Smooth muscle cell (in vitro differentiated cells): ENCODE measurements around the gene LYPLA2. TPM values are rescaled to one million over a fixed set of nuclear protein-coding genes. Genes with fewer than 3 reads are reported as not detected.

Source experiments
- DNase-seq: peaks from one replicate; lab custom pipeline; 2025; ENCODE audit not compliant: unreplicated experiment; lab: John Stamatoyannopoulos, UW
- H2AFZ ChIP-seq: fragments of 200-600 bp; sonication (generic); 2 replicates; pipeline ENCODE4 v1.6.0; 2016; ENCODE audit warnings: antibody characterized with exemption, low read depth, mild to moderate bottlenecking
- H3F3A ChIP-seq: fragments of 200-600 bp; sonication (generic); 2 replicates; pipeline ENCODE4 v1.6.0; 2017; ENCODE audit warnings: antibody characterized with exemption, low read depth
- H3K27ac ChIP-seq: fragments of 200-600 bp; sonication (generic); 2 replicates; pipeline ENCODE4 v1.5.1; 2016; ENCODE audit warnings: low read depth, mild to moderate bottlenecking
- H3K27me3 ChIP-seq: fragments of 200-600 bp; sonication (generic); 2 replicates; pipeline ENCODE4 v1.6.1; 2016; ENCODE audit warnings: low read depth, mild to moderate bottlenecking
- H3K36me3 ChIP-seq: fragments of 200-600 bp; sonication (generic); 2 replicates; pipeline ENCODE4 v1.5.1; 2016; ENCODE audit warnings: low read depth
- H3K4me1 ChIP-seq: fragments of 200-600 bp; sonication (generic); 2 replicates; pipeline ENCODE4 v1.5.1; 2016; ENCODE audit warnings: low read depth
- H3K4me2 ChIP-seq: fragments of 200-600 bp; sonication (generic); 2 replicates; pipeline ENCODE4 v1.6.0; 2016; ENCODE audit warnings: mild to moderate bottlenecking
- H3K4me3 ChIP-seq: fragments of 200-600 bp; sonication (generic); 2 replicates; pipeline ENCODE4 v1.5.1; 2016; ENCODE audit warnings: mild to moderate bottlenecking
- H3K79me2 ChIP-seq: fragments of 200-600 bp; sonication (generic); 2 replicates; pipeline ENCODE4 v1.6.0; 2016; ENCODE audit warnings: low read depth, mild to moderate bottlenecking
- H3K9ac ChIP-seq: fragments of 200-600 bp; sonication (generic); 2 replicates; pipeline ENCODE4 v1.6.0; 2016; ENCODE audit warnings: low read depth
- H3K9me3 ChIP-seq: fragments of 200-600 bp; sonication (generic); replicated peaks from 2 replicates; pipeline ENCODE4 v1.5.1; 2016; ENCODE audit warnings: low read depth
- H4K20me1 ChIP-seq: fragments of 200-600 bp; sonication (generic); 2 replicates; pipeline ENCODE4 v1.6.0; 2016; ENCODE audit warnings: low read depth
- WGBS: methylation state at CpG from one replicate; pipeline ENCODE4 v1.1.7; 2016; ENCODE audit warnings: low lambda C conversion rate; 5-methylcytosine and 5-hydroxymethylcytosine counted together
- polyA plus RNA-seq: library from polyadenylated mRNA; unstranded; fragments of >200 nt; fragmentation: Nextera tagmentation; extraction: Ambion mirVana; gene quantifications from 2 replicates; pipeline ENCODE4 v1.2.1, GENCODE V29; 2016
- total RNA-seq: library from RNA; depleted of rRNA; stranded (reverse); fragments of >200 nt; gene quantifications from 2 replicates; pipeline ENCODE4 v1.2.3, GENCODE V29; 2014
- TF ChIP-seq, protein P1 (sequence below): fragments of 200-600 bp; sonication (generic); IDR thresholded peaks from 2 replicates; pipeline ENCODE4 v1.5.1; 2017; ENCODE audit warnings: borderline replicate concordance, mild to moderate bottlenecking, antibody characterized with exemption; ENCODE audit not compliant: insufficient read depth, poor library complexity, severe bottlenecking

LYPLA2 gene
- total and polyA plus RNA-seq, 2 experiments from 2014 or later, result 74.9 to 94.3 TPM

DNA sequence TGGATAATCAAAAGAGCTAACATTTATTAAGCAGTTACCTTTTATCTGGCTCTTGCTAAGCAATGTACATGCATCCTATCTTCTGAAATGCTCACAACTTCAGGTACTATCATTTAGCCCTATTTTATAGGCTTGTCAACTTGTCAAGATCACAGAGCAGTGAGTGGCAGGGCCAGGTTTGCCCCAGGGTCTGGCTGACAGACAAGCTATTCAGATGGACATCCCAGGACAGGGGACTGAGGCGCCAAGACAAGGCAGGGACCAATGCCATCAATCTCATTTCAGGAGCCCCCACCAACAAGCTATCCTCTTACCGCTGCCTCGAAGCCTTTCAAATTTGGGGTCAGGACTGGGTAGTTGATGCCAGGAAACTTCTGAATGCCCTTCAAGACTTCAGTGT, 25.4 kb downstream of the LYPLA2 start:
- no peak overlapping the region for H2AFZ ChIP-seq
- 99% methylated on average over 3 of the region's 3 CpGs for WGBS
- no peaks in the 10 kb centered on the region for H3K4me1 ChIP-seq

GRCh38 chr1:23816906-23817305, 26.0 kb downstream of the LYPLA2 start:
- H4K20me1 ChIP-seq, result no peaks in the 10 kb centered on the region
- peaks cover 7% of the 10 kb centered on the region for H3K36me3 ChIP-seq
- no peaks in the 10 kb centered on the region for H3K4me1 ChIP-seq
- no peak overlapping the region for H3K4me2 ChIP-seq
- H3F3A ChIP-seq, result no peaks in the 10 kb centered on the region
- H3K27me3 ChIP-seq, result no peaks in the 10 kb centered on the region
- H3K9me3 ChIP-seq, result no peaks in the 10 kb centered on the region
- TF ChIP-seq, protein P1, sequence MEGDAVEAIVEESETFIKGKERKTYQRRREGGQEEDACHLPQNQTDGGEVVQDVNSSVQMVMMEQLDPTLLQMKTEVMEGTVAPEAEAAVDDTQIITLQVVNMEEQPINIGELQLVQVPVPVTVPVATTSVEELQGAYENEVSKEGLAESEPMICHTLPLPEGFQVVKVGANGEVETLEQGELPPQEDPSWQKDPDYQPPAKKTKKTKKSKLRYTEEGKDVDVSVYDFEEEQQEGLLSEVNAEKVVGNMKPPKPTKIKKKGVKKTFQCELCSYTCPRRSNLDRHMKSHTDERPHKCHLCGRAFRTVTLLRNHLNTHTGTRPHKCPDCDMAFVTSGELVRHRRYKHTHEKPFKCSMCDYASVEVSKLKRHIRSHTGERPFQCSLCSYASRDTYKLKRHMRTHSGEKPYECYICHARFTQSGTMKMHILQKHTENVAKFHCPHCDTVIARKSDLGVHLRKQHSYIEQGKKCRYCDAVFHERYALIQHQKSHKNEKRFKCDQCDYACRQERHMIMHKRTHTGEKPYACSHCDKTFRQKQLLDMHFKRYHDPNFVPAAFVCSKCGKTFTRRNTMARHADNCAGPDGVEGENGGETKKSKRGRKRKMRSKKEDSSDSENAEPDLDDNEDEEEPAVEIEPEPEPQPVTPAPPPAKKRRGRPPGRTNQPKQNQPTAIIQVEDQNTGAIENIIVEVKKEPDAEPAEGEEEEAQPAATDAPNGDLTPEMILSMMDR, result no peak
- H3K27ac ChIP-seq, result no peak overlapping the region
- H3K79me2 ChIP-seq, result no peaks in the 10 kb centered on the region
- H3K4me3 ChIP-seq, result no peak overlapping the region
- no peak overlapping the region for H2AFZ ChIP-seq
- no peak for DNase-seq
- H3K9ac ChIP-seq, result no peak overlapping the region

More for the DNA sequence above, 25.4 kb downstream of the LYPLA2 start:
- Histone ChIP-seq H3K27me3 (no peaks in the 10 kb centered on the region), H3K27ac (no peak overlapping the region), H3K79me2 (no peaks in the 10 kb centered on the region), H3F3A (no peaks in the 10 kb centered on the region), H3K36me3 (peaks cover 7% of the 10 kb centered on the region), H3K9me3 (no peaks in the 10 kb centered on the region), H3K9ac (no peak overlapping the region), H4K20me1 (no peaks in the 10 kb centered on the region), H3K4me3 (no peak overlapping the region), H3K4me2 (no peak overlapping the region)
- DNase-seq, result no peak
- TF ChIP-seq, protein P1, result no peak

- WGBS, result 92% methylated on average over 3 of the region's 3 CpGs
- H3K79me2 ChIP-seq, result no peaks in the 10 kb centered on the region
- peaks cover 7% of the 10 kb centered on the region for H3K36me3 ChIP-seq
- H3K9ac ChIP-seq, result no peak overlapping the region
- H3K9me3 ChIP-seq, result no peaks in the 10 kb centered on the region
- TF ChIP-seq, protein P1, result no peak
- no peak overlapping the region for H3K27ac ChIP-seq
- no peak overlapping the region for H3K4me3 ChIP-seq
- H3K4me1 ChIP-seq, result no peaks in the 10 kb centered on the region
- no peaks in the 10 kb centered on the region for H3F3A ChIP-seq
- H3K4me2 ChIP-seq, result no peak overlapping the region
- no peaks in the 10 kb centered on the region for H3K27me3 ChIP-seq
- no peaks in the 10 kb centered on the region for H4K20me1 ChIP-seq
- DNase-seq, result no peak
- no peak overlapping the region for H2AFZ ChIP-seq
Measured at GRCh38 chr1:23817633-23818032, 26.7 kb downstream of the LYPLA2 start.

DNA sequence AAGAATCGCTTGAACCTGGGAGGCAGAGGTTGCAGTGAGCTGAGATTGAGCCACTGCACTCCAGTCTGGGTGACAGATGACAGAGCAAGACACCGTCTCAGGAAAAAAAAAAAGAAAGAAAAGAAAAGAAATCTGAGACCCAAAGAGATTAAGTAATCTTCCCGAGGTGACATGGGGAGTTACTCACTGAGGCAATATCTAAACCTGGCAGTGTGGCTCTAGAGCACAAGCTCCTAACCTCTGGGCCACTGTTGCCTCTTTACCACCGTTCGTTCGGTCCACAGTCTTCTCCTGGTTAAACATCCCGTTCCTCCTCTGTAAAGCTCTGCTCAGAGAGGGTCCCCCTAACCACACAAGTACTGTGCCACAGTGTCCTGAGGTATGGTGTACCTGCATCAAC, 32.8 kb downstream of the LYPLA2 start:
- Histone ChIP-seq H4K20me1 (no peaks in the 10 kb centered on the region), H3F3A (no peaks in the 10 kb centered on the region), H3K27me3 (no peaks in the 10 kb centered on the region), H3K9ac (no peak overlapping the region), H3K4me2 (peak overlapping the region; percentile 94), H3K27ac (no peak overlapping the region), H3K9me3 (no peaks in the 10 kb centered on the region), H3K4me3 (peak overlapping the region; percentile 95), H3K79me2 (peaks cover 12% of the 10 kb centered on the region), H2AFZ (no peak overlapping the region), H3K36me3 (no peaks in the 10 kb centered on the region), H3K4me1 (peaks cover 8% of the 10 kb centered on the region)
- 92% methylated on average over 7 of the region's 7 CpGs for WGBS
- TF ChIP-seq, protein P1, result no peak
- DNase-seq, result no peak
